ENCODE measurements around the gene KRTAP9-4.
A peak's percentile ranks its signal among the peaks of the same experiment; 100 is the strongest.
"Not testable (repeated sequence)": the region's sequence is repeated elsewhere in the genome, so short reads cannot be mapped to it uniquely, and the experiment has no call there.

KRTAP9-4 gene

GRCh38 chr17:41249637-41250240, at the start of gene KRTAP9-4:
TSS of gene KRTAP9-4 (plus strand) at chr17:41249687. CDS start at chr17:41249721, 34 bp downstream.
- DNase-seq, result not testable (repeated sequence)

GRCh38 chr17:41211845-41212466, 37.5 kb upstream of the KRTAP9-4 start:
- peak; percentile 84 for DNase-seq

GRCh38 chr17:41212524-41213169, 36.8 kb upstream of the KRTAP9-4 start:
- DNase-seq, result peak; percentile 79

GRCh38 chr17:41215681-41216080, 33.8 kb upstream of the KRTAP9-4 start:
- no peak for DNase-seq

- DNase-seq, result no peak
Observed at GRCh38 chr17:41223821-41224220, 25.7 kb upstream of the KRTAP9-4 start.

GRCh38 chr17:41226051-41226450, 23.4 kb upstream of the KRTAP9-4 start:
- DNase-seq, result no peak

GRCh38 chr17:41226598-41227095, 22.8 kb upstream of the KRTAP9-4 start, which contains the start of gene KRTAP9-2:
TSS of gene KRTAP9-2 (plus strand) at chr17:41226648. CDS start at chr17:41226655, 7 bp downstream.
- not testable (repeated sequence) for DNase-seq

- no peak for DNase-seq
Observed at GRCh38 chr17:41230094-41230493, 19.4 kb upstream of the KRTAP9-4 start.

- no peak for DNase-seq
Observed at GRCh38 chr17:41231731-41232130, 17.8 kb upstream of the KRTAP9-4 start.

GRCh38 chr17:41232399-41233105, 16.9 kb upstream of the KRTAP9-4 start, which contains the start of gene KRTAP9-3:
TSS of gene KRTAP9-3 (plus strand) at chr17:41232449. CDS start at chr17:41232502, 53 bp downstream.
- DNase-seq, result not testable (repeated sequence)

- not testable (repeated sequence) for DNase-seq
Observed at GRCh38 chr17:41237116-41237515, 12.4 kb upstream of the KRTAP9-4 start.

- not testable (repeated sequence) for DNase-seq
Observed at GRCh38 chr17:41237949-41238437, 11.5 kb upstream of the KRTAP9-4 start, which contains the start of gene KRTAP9-8. TSS of gene KRTAP9-8 (plus strand) at chr17:41237999. CDS start at chr17:41238052, 53 bp downstream.

GRCh38 chr17:41246995-41247787, 2.3 kb upstream of the KRTAP9-4 start:
- not testable (repeated sequence) for DNase-seq

GRCh38 chr17:41251261-41251660, 1.8 kb downstream of the KRTAP9-4 start:
- DNase-seq, result no peak

GRCh38 chr17:41254861-41255260, 5.4 kb downstream of the KRTAP9-4 start:
- DNase-seq, result no peak

- not testable (repeated sequence) for DNase-seq
Observed at GRCh38 chr17:41255381-41256290, 6.1 kb downstream of the KRTAP9-4 start, which contains the start of gene KRTAP9-9. TSS of gene KRTAP9-9 (plus strand) at chr17:41255384.

GRCh38 chr17:41256291-41256685, 6.8 kb downstream of the KRTAP9-4 start:
- DNase-seq, result no peak

- no peak for DNase-seq
Observed at GRCh38 chr17:41258406-41258805, 8.9 kb downstream of the KRTAP9-4 start.

GRCh38 chr17:41263212-41263611, 13.7 kb downstream of the KRTAP9-4 start:
- DNase-seq, result no peak

GRCh38 chr17:41264599-41264998, 15.1 kb downstream of the KRTAP9-4 start:
- DNase-seq, result no peak

GRCh38 chr17:41265078-41265477, 15.6 kb downstream of the KRTAP9-4 start, which contains the start of gene KRTAP9-6:
TSS of gene KRTAP9-6 (plus strand) at chr17:41265378. CDS start at chr17:41265378, 0 bp downstream.
- DNase-seq, result no peak
